Mesenchymal stem cell (in vitro differentiated cells and primary cell): ENCODE data around the gene SYTL3.

Experiments used
- DNase-seq: peaks from one replicate; pipeline ENCODE4 v3.0.0-alpha.2; 2013
- H2AFZ ChIP-seq: one replicate; pipeline ENCODE4 v1.6.1; 2013; ENCODE audit warnings: low read depth, mild to moderate bottlenecking, control low read depth, inconsistent platforms, low read length, moderate library complexity
- H2AK5ac ChIP-seq: 2 replicates; pipeline ENCODE4 v1.6.1; 2013; ENCODE audit warnings: low read length, moderate library complexity, mild to moderate bottlenecking, inconsistent platforms; ENCODE audit not compliant: severe bottlenecking
- H2BK120ac ChIP-seq: one replicate; pipeline ENCODE4 v1.6.1; 2013; ENCODE audit warnings: low read depth, mild to moderate bottlenecking, inconsistent platforms, low read length, moderate library complexity
- H2BK12ac ChIP-seq, 2 experiments: one replicate each; pipeline ENCODE4 v1.6.1; 2013; ENCODE audit warnings: inconsistent platforms in 2 of 2, low read length in 2 of 2, mild to moderate bottlenecking in 2 of 2, moderate library complexity in 2 of 2, control low read depth in 1 of 2
- H2BK15ac ChIP-seq: one replicate; pipeline ENCODE4 v1.6.1; 2013; ENCODE audit warnings: mild to moderate bottlenecking, low read depth, inconsistent platforms; ENCODE audit not compliant: poor library complexity, severe bottlenecking
- H2BK5ac ChIP-seq: 2 replicates; pipeline ENCODE4 v1.6.1; 2013; ENCODE audit warnings: low read depth, mild to moderate bottlenecking, low read length, control low read depth, inconsistent platforms; ENCODE audit not compliant: poor library complexity, severe bottlenecking
- H3K14ac ChIP-seq, 2 experiments: one replicate each; pipeline ENCODE4 v1.6.1; 2013; ENCODE audit warnings: inconsistent platforms in 2 of 2, low read length in 2 of 2, control low read depth in 1 of 2, mild to moderate bottlenecking in 1 of 2, moderate library complexity in 1 of 2
- H3K18ac ChIP-seq, 2 experiments: one replicate each; pipeline ENCODE4 v1.6.1; 2013; ENCODE audit warnings: inconsistent platforms in 2 of 2, low read length in 2 of 2, control low read depth in 1 of 2, low read depth in 1 of 2, mild to moderate bottlenecking in 1 of 2
- H3K23ac ChIP-seq, 2 experiments: one replicate each; pipeline ENCODE4 v1.6.1; 2013; ENCODE audit warnings: inconsistent platforms in 2 of 2, low read length in 2 of 2, mild to moderate bottlenecking in 2 of 2, moderate library complexity in 2 of 2, control low read depth in 1 of 2
- H3K27ac ChIP-seq: 2 replicates; pipeline ENCODE4 v1.5.1; 2013; ENCODE audit warnings: mild to moderate bottlenecking, moderate library complexity, low read length, control low read depth, inconsistent platforms; ENCODE audit not compliant: poor library complexity, severe bottlenecking
- H3K27me3 ChIP-seq, 2 experiments: 2 replicates each; pipeline versions ENCODE4 v1.6.1 to v1.7.0; 2013; ENCODE audit warnings: low read length in 2 of 2, mild to moderate bottlenecking in 2 of 2, moderate library complexity in 2 of 2, control low read depth in 1 of 2, inconsistent platforms in 1 of 2; ENCODE audit not compliant: control insufficient read depth in 1 of 2, insufficient read depth in 1 of 2
- H3K36me3 ChIP-seq, 2 experiments: 2 replicates each; pipeline versions ENCODE4 v1.6.1 to v1.7.0; 2013; ENCODE audit warnings: low read length in 2 of 2, control low read depth in 1 of 2, inconsistent platforms in 1 of 2, low read depth in 1 of 2, mild to moderate bottlenecking in 1 of 2; ENCODE audit not compliant: insufficient read depth in 2 of 2, control insufficient read depth in 1 of 2
- H3K4ac ChIP-seq, 2 experiments: one replicate each; pipeline ENCODE4 v1.6.1; 2013; ENCODE audit warnings: inconsistent platforms in 2 of 2, low read length in 2 of 2, mild to moderate bottlenecking in 2 of 2, moderate library complexity in 2 of 2, control low read depth in 1 of 2, low read depth in 1 of 2
- H3K4me1 ChIP-seq: 2 replicates; pipeline ENCODE4 v1.6.1; 2013; ENCODE audit warnings: low read depth, low read length, control low read depth; ENCODE audit not compliant: control insufficient read depth, insufficient read depth
- H3K4me2 ChIP-seq: 2 replicates; pipeline ENCODE4 v1.6.1; 2013; ENCODE audit warnings: low read length, mild to moderate bottlenecking, inconsistent platforms; ENCODE audit not compliant: poor library complexity, severe bottlenecking
- H3K4me3 ChIP-seq, 2 experiments: 2 replicates each; pipeline versions ENCODE4 v1.5.1 to v1.7.0; 2013; ENCODE audit warnings: low read length in 2 of 2, mild to moderate bottlenecking in 2 of 2, control low read depth in 1 of 2, low read depth in 1 of 2; ENCODE audit not compliant: insufficient read depth in 1 of 2
- H3K79me1 ChIP-seq: replicated peaks from 2 replicates; pipeline ENCODE4 v1.6.1; 2013; ENCODE audit warnings: mild to moderate bottlenecking, control low read depth, low read length, inconsistent platforms; ENCODE audit not compliant: poor library complexity, severe bottlenecking
- H3K9ac ChIP-seq: 2 replicates; pipeline ENCODE4 v1.7.0; 2013; ENCODE audit warnings: mild to moderate bottlenecking, low read length, moderate library complexity
- H3K9me3 ChIP-seq: 2 replicates; pipeline ENCODE4 v1.7.0; 2013; ENCODE audit warnings: mild to moderate bottlenecking, low read length; ENCODE audit not compliant: control insufficient read depth
- H4K8ac ChIP-seq: one replicate; pipeline ENCODE4 v1.6.1; 2013; ENCODE audit warnings: inconsistent platforms, mild to moderate bottlenecking, low read length, moderate library complexity
- H4K91ac ChIP-seq: one replicate; pipeline ENCODE4 v1.6.1; 2013; ENCODE audit warnings: mild to moderate bottlenecking, low read length, inconsistent platforms
- WGBS: methylation state at CpG from one replicate; pipeline ENCODE4 v1.1.7; 2013; ENCODE audit warnings: mixed read lengths; 5-methylcytosine and 5-hydroxymethylcytosine counted together

SYTL3 gene

GRCh38 chr6:158663625-158664165 lies 13.8 kb downstream of the SYTL3 start:
- Histone ChIP-seq H3K79me1 (no peaks in the 10 kb centered on the region), H2BK12ac (no peak overlapping the region), H3K4ac (no peak overlapping the region), H4K8ac (no peak overlapping the region), H3K27ac (no peak overlapping the region), H3K23ac (no peak overlapping the region), H2BK15ac (no peak overlapping the region), H3K9ac (peak overlapping the region; percentile 35), H3K14ac (no peak overlapping the region), H2AK5ac (no peak overlapping the region), H4K91ac (no peak overlapping the region), H2BK5ac (no peak overlapping the region), H3K27me3 (peaks cover 0 to 6% of the 10 kb centered on the region in 2 experiments), H3K4me3 (peak overlapping the region in 1 of 2 experiments; percentile 41), H3K9me3 (no peaks in the 10 kb centered on the region), H2AFZ (no peak overlapping the region), H2BK120ac (no peak overlapping the region), H3K4me1 (peaks cover 1% of the 10 kb centered on the region), H3K4me2 (no peak overlapping the region), H3K36me3 (peaks cover 0 to 5% of the 10 kb centered on the region in 2 experiments), H3K18ac (no peak overlapping the region)
- DNase-seq, result no peak
- WGBS, result 81% methylated on average over 11 of the region's 11 CpGs

GRCh38 chr6:158665332-158665731 lies 15.5 kb downstream of the SYTL3 start:
- peak overlapping the region; percentile 78 for H2BK15ac ChIP-seq
- peaks cover 1% of the 10 kb centered on the region for H3K4me1 ChIP-seq
- peak overlapping the region; percentile 21 to 56 for H2BK12ac ChIP-seq
- no peak overlapping the region for H3K27ac ChIP-seq
- no peak overlapping the region for H3K9ac ChIP-seq
- no peak overlapping the region for H3K23ac ChIP-seq
- no peak overlapping the region for H2BK120ac ChIP-seq
- H3K4me2 ChIP-seq, result no peak overlapping the region
- H3K18ac ChIP-seq, result no peak overlapping the region
- H2AK5ac ChIP-seq, result no peak overlapping the region
- no peaks in the 10 kb centered on the region for H3K9me3 ChIP-seq
- H4K8ac ChIP-seq, result no peak overlapping the region
- H3K4ac ChIP-seq, result no peak overlapping the region
- H3K36me3 ChIP-seq, result peaks cover 0 to 5% of the 10 kb centered on the region in 2 experiments
- H3K79me1 ChIP-seq, result no peaks in the 10 kb centered on the region
- no peak overlapping the region for H3K4me3 ChIP-seq
- H4K91ac ChIP-seq, result no peak overlapping the region
- DNase-seq, result no peak
- H3K14ac ChIP-seq, result peak overlapping the region in 1 of 2 experiments; percentile 95
- no peak overlapping the region for H2AFZ ChIP-seq
- H2BK5ac ChIP-seq, result no peak overlapping the region
- peaks cover 0 to 6% of the 10 kb centered on the region in 2 experiments for H3K27me3 ChIP-seq
- 96% methylated on average over 18 of the region's 18 CpGs for WGBS

GRCh38 chr6:158666628-158667359 lies 16.9 kb downstream of the SYTL3 start:
- Histone ChIP-seq H3K36me3 (peaks cover 0 to 5% of the 10 kb centered on the region in 2 experiments), H3K4me1 (peaks cover 1% of the 10 kb centered on the region), H3K27me3 (peaks cover 0 to 6% of the 10 kb centered on the region in 2 experiments), H2BK120ac (no peak overlapping the region), H3K14ac (no peak overlapping the region), H2AFZ (no peak overlapping the region), H3K18ac (peak overlapping the region; percentile 4 to 91), H3K4me3 (no peak overlapping the region), H2BK5ac (no peak overlapping the region), H4K8ac (peak overlapping the region; percentile 62), H3K23ac (no peak overlapping the region), H3K27ac (no peak overlapping the region), H3K9me3 (no peaks in the 10 kb centered on the region), H3K79me1 (no peaks in the 10 kb centered on the region), H3K4me2 (no peak overlapping the region), H3K9ac (no peak overlapping the region), H2BK15ac (no peak overlapping the region), H3K4ac (peak overlapping the region in 1 of 2 experiments; percentile 35), H2BK12ac (peak overlapping the region in 1 of 2 experiments; percentile 61), H4K91ac (no peak overlapping the region), H2AK5ac (no peak overlapping the region)
- peak; percentile 88 for DNase-seq
- WGBS, result 90% methylated on average over 12 of the region's 14 CpGs

- no peak for DNase-seq
- Histone ChIP-seq H3K27ac (no peak overlapping the region), H4K91ac (no peak overlapping the region), H3K79me1 (no peaks in the 10 kb centered on the region), H2BK5ac (no peak overlapping the region), H3K9me3 (no peaks in the 10 kb centered on the region), H3K4me1 (peaks cover 1% of the 10 kb centered on the region), H2AFZ (no peak overlapping the region), H2BK15ac (no peak overlapping the region), H3K9ac (no peak overlapping the region), H3K14ac (no peak overlapping the region), H3K4me2 (no peak overlapping the region), H3K18ac (peak overlapping the region in 1 of 2 experiments; percentile 24), H3K27me3 (peaks cover 0 to 6% of the 10 kb centered on the region in 2 experiments), H3K4me3 (no peak overlapping the region), H2AK5ac (no peak overlapping the region), H3K36me3 (peaks cover 0 to 5% of the 10 kb centered on the region in 2 experiments), H3K4ac (no peak overlapping the region), H3K23ac (no peak overlapping the region), H2BK120ac (no peak overlapping the region), H2BK12ac (peak overlapping the region in 1 of 2 experiments; percentile 56), H4K8ac (no peak overlapping the region)
- WGBS, result 96% methylated on average over 7 of the region's 8 CpGs
These were observed 17.6 kb downstream of the SYTL3 start for GRCh38 chr6:158667360-158667981.
